ENCODE results near the gene ERP27. TPM values are rescaled to one million over a fixed set of nuclear protein-coding genes. Genes with fewer than 3 reads are reported as not detected.

Gene ERP27
- total and polyA plus RNA-seq, 2 of the 8 experiments (the other 6 are each of a cell fraction or from before 2014, with no cell fraction given): not detected

DNA sequence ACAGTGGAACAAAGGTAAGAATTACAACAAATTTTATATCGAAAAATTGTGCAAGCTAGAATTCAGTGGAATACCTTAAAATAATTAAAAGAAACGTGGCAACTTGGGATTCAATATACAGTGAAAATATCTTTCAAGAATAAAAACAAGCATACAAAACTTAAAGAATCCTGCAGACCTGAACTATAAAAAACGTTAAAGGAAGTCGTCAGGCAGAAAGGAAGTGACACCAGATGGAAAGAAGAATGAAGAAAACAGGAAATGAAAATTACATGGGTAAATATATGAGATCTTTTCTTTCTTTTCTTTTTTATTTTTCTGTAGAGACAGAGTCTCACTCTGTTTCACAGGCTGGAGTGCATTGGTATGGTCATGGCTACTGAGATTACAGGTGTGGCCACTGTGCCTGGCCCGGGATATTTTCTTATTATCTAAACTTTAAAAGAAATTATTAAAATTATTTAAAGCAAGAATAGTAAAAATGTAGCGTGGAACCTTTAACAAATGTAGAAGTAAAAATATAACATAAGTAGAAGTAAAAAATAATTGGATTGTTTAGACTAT, 57.4 kb downstream of the ERP27 start (continued):
- TF ChIP-seq, protein P1, sequence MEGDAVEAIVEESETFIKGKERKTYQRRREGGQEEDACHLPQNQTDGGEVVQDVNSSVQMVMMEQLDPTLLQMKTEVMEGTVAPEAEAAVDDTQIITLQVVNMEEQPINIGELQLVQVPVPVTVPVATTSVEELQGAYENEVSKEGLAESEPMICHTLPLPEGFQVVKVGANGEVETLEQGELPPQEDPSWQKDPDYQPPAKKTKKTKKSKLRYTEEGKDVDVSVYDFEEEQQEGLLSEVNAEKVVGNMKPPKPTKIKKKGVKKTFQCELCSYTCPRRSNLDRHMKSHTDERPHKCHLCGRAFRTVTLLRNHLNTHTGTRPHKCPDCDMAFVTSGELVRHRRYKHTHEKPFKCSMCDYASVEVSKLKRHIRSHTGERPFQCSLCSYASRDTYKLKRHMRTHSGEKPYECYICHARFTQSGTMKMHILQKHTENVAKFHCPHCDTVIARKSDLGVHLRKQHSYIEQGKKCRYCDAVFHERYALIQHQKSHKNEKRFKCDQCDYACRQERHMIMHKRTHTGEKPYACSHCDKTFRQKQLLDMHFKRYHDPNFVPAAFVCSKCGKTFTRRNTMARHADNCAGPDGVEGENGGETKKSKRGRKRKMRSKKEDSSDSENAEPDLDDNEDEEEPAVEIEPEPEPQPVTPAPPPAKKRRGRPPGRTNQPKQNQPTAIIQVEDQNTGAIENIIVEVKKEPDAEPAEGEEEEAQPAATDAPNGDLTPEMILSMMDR (IDR thresholded peaks at IDR 0.05; ENCODE audit: control extremely low read depth in 1 of 3, insufficient read depth in 1 of 3, low read depth in 1 of 3, low read length in 3 of 3): no peak
- TF ChIP-seq RAD21 (IDR thresholded peaks at IDR 0.05 in 1 of 2, conservative IDR thresholded peaks at IDR 0.05 in 1 of 2; ENCODE audit: low read depth in 2 of 2, low read length in 2 of 2) (no peak), GABPA (IDR thresholded peaks at IDR 0.05; ENCODE audit: borderline replicate concordance, insufficient read depth, low read length) (no peak), SIX5 (IDR thresholded peaks at IDR 0.05; ENCODE audit: low read depth, low read length) (no peak), CEBPB (IDR thresholded peaks at IDR 0.05; ENCODE audit: low read depth, low read length) (no peak)
- TF ChIP-seq, protein P2, sequence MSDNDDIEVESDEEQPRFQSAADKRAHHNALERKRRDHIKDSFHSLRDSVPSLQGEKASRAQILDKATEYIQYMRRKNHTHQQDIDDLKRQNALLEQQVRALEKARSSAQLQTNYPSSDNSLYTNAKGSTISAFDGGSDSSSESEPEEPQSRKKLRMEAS (IDR thresholded peaks at IDR 0.05): no peak

Measured in H1 (cell line).